Neuronal stem cell (in vitro differentiated cells): ENCODE results near the gene CYP27C1.

Experiments used
- DNase-seq: peaks from one replicate; pipeline ENCODE4 v3.0.0-alpha.2; 2013; ENCODE audit warnings: low spot score
- H2AFZ ChIP-seq: one replicate; pipeline ENCODE4 v1.6.1; 2013; ENCODE audit warnings: mild to moderate bottlenecking, low read length, inconsistent platforms
- H2AK5ac ChIP-seq: 2 replicates; pipeline ENCODE4 v1.6.1; 2013; ENCODE audit warnings: low read depth, mild to moderate bottlenecking, inconsistent platforms, low read length, moderate library complexity, mixed read lengths
- H2BK120ac ChIP-seq: 2 replicates; pipeline ENCODE4 v1.6.1; 2013; ENCODE audit warnings: low read depth, mild to moderate bottlenecking, inconsistent platforms, low read length, moderate library complexity, mixed read lengths
- H2BK12ac ChIP-seq: one replicate; pipeline ENCODE4 v1.6.1; 2013; ENCODE audit warnings: low read length, inconsistent platforms
- H2BK15ac ChIP-seq: 2 replicates; pipeline ENCODE4 v1.6.1; 2013; ENCODE audit warnings: mild to moderate bottlenecking, low read length, inconsistent platforms, mixed read lengths
- H2BK5ac ChIP-seq: one replicate; pipeline ENCODE4 v1.6.1; 2013; ENCODE audit warnings: inconsistent platforms, mild to moderate bottlenecking, low read length, moderate library complexity
- H3K14ac ChIP-seq: one replicate; pipeline ENCODE4 v1.6.1; 2013; ENCODE audit warnings: low read length, inconsistent platforms
- H3K18ac ChIP-seq: 2 replicates; pipeline ENCODE4 v1.6.1; 2013; ENCODE audit warnings: low read length, inconsistent platforms
- H3K23ac ChIP-seq: 2 replicates; pipeline ENCODE4 v1.6.1; 2013; ENCODE audit warnings: low read depth, mild to moderate bottlenecking, mixed read lengths, low read length, inconsistent platforms; ENCODE audit not compliant: poor library complexity
- H3K27ac ChIP-seq: replicated peaks from 3 replicates; pipeline ENCODE4 v1.5.1; 2013; ENCODE audit warnings: low read length, inconsistent platforms
- H3K27me3 ChIP-seq, 3 experiments: 2 replicates each; pipeline ENCODE4 v1.6.1; 2013; ENCODE audit warnings: low read length in 3 of 3, mild to moderate bottlenecking in 2 of 3, inconsistent platforms in 1 of 3, low read depth in 1 of 3, mixed read lengths in 1 of 3, moderate library complexity in 1 of 3; ENCODE audit not compliant: control insufficient read depth in 3 of 3, insufficient read depth in 3 of 3
- H3K36me3 ChIP-seq, 2 donors: replicated peaks in 1 of 2; 2 replicates each; pipeline ENCODE4 v1.6.1; 2013; ENCODE audit warnings: low read length in 2 of 2; ENCODE audit not compliant: control insufficient read depth in 2 of 2, insufficient read depth in 2 of 2
- H3K4ac ChIP-seq: 2 replicates; pipeline ENCODE4 v1.6.1; 2013; ENCODE audit warnings: inconsistent platforms, mild to moderate bottlenecking, low read length, moderate library complexity
- H3K4me1 ChIP-seq, 2 donors: 1 replicate in 1 of 2; 2 replicates in 1 of 2; pipeline ENCODE4 v1.6.1; 2013; ENCODE audit warnings: low read length in 2 of 2, low read depth in 1 of 2; ENCODE audit not compliant: control insufficient read depth in 2 of 2, insufficient read depth in 1 of 2
- H3K4me2 ChIP-seq: one replicate; pipeline ENCODE4 v1.6.1; 2013; ENCODE audit warnings: mild to moderate bottlenecking, low read length, inconsistent platforms; ENCODE audit not compliant: insufficient read depth, poor library complexity, severe bottlenecking
- H3K4me3 ChIP-seq, 2 donors: 2 replicates each; pipeline ENCODE4 v1.5.1; 2013; ENCODE audit warnings: low read length in 2 of 2, mild to moderate bottlenecking in 2 of 2, inconsistent platforms in 1 of 2, moderate library complexity in 1 of 2
- H3K79me1 ChIP-seq: one replicate; pipeline ENCODE4 v1.6.1; 2013; ENCODE audit warnings: low read depth, mild to moderate bottlenecking, inconsistent platforms, low read length, moderate library complexity
- H3K9ac ChIP-seq: one replicate; pipeline ENCODE4 v1.6.1; 2013; ENCODE audit warnings: mild to moderate bottlenecking, low read depth, low read length, inconsistent platforms; ENCODE audit not compliant: poor library complexity
- H3K9me3 ChIP-seq, 2 donors: replicated peaks in 1 of 2; 2 replicates each; pipeline versions ENCODE3 to v1.6.1; 2013; ENCODE audit warnings: low read length in 2 of 2, mild to moderate bottlenecking in 2 of 2, inconsistent platforms in 1 of 2, low read depth in 1 of 2, mixed read lengths in 1 of 2, moderate library complexity in 1 of 2; ENCODE audit not compliant: control insufficient read depth in 2 of 2, insufficient read depth in 1 of 2
- H4K8ac ChIP-seq: one replicate; pipeline ENCODE4 v1.6.1; 2013; ENCODE audit warnings: low read depth, mild to moderate bottlenecking, inconsistent platforms, low read length, moderate library complexity
- H4K91ac ChIP-seq: one replicate; pipeline ENCODE4 v1.6.1; 2013; ENCODE audit warnings: low read length, low read depth, mild to moderate bottlenecking, inconsistent platforms; ENCODE audit not compliant: poor library complexity
- WGBS, 2 donors: extraction: QIAGEN DNeasy Blood & Tissue Kit; methylation state at CpG; one replicate each; pipeline ENCODE4 v1.1.7; 2013; ENCODE audit warnings: missing lambda C conversion rate in 2 of 2, mixed read lengths in 1 of 2; ENCODE audit not compliant: insufficient read length in 2 of 2, insufficient replicate concordance in 1 of 2; ENCODE audit errors: extremely low coverage in 2 of 2; 5-methylcytosine and 5-hydroxymethylcytosine counted together

Gene CYP27C1

GRCh38 chr2:127175751-127176354 lies 44.2 kb downstream of the CYP27C1 start:
- Histone ChIP-seq H3K4ac (no peak overlapping the region), H3K23ac (no peak overlapping the region), H4K8ac (peak overlapping the region; percentile 88), H4K91ac (no peak overlapping the region), H2AK5ac (no peak overlapping the region), H3K4me3 (no peak overlapping the region), H3K18ac (no peak overlapping the region), H3K9ac (no peak overlapping the region), H2BK12ac (no peak overlapping the region), H3K79me1 (no peaks in the 10 kb centered on the region), H2BK15ac (no peak overlapping the region), H2BK120ac (no peak overlapping the region), H3K36me3 (no peaks in the 10 kb centered on the region), H3K4me2 (no peak overlapping the region), H3K4me1 (peaks cover 0 to 5% of the 10 kb centered on the region in 2 donors), H2AFZ (peak overlapping the region; percentile 61), H2BK5ac (no peak overlapping the region), H3K27me3 (no peaks in the 10 kb centered on the region), H3K9me3 (peaks cover 4 to 5% of the 10 kb centered on the region in 2 donors), H3K27ac (no peak overlapping the region), H3K14ac (no peak overlapping the region)
- DNase-seq = no peak
- WGBS, 2 donors = no CpG with 5 or more reads among the region's 19 CpGs

DNA sequence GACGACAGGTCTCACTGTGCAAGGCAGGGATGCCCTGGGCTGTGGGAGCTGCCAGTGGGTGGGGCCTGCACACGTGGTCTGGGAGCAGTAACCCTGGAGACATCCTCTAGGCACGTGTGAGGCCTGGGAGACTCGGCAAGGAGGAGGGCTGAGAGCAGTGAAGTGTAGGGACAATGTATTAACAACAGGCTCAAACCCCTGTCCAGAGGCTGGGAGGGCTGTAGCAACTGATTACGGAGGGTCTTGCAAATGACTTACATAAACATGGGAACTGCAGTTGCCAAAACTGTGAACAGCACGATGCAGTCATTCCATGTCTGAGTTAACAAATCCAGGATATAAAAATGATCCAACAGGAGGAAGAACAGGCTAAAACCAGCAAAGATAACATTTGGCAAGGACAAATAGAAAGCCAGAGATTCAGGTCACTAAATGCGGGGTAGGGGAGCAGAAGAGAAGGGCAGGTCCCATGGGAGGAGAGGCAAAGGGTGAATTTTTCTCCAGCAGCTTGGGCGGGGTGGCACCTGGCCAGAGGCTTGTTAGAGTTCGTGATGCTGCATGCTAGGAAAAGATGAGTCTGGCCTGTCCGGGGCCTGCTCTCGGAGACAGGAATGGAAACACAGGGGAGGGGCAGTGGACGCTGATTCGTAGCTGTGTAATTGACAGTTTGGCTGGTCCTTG lies 44.9 kb downstream of the CYP27C1 start:
- Histone ChIP-seq H3K14ac (no peak overlapping the region), H2BK120ac (no peak overlapping the region), H4K8ac (no peak overlapping the region), H3K23ac (no peak overlapping the region), H3K4me2 (no peak overlapping the region), H3K4me1 (peaks cover 0 to 5% of the 10 kb centered on the region in 2 donors), H2BK5ac (no peak overlapping the region), H3K9ac (no peak overlapping the region), H2BK12ac (no peak overlapping the region), H2BK15ac (no peak overlapping the region), H3K4me3 (no peak overlapping the region), H3K4ac (no peak overlapping the region), H2AK5ac (no peak overlapping the region), H3K27ac (no peak overlapping the region), H3K27me3 (no peaks in the 10 kb centered on the region), H2AFZ (peak overlapping the region; percentile 30), H3K36me3 (no peaks in the 10 kb centered on the region), H3K79me1 (no peaks in the 10 kb centered on the region), H4K91ac (no peak overlapping the region), H3K9me3 (peaks cover 0 to 4% of the 10 kb centered on the region in 2 donors), H3K18ac (no peak overlapping the region)
- WGBS, 2 donors = no CpG with 5 or more reads among the region's 13 CpGs
- DNase-seq = no peak

- no peak overlapping the region for H3K4me2 ChIP-seq
- H4K91ac ChIP-seq = no peak overlapping the region
- H3K4me1 ChIP-seq = peaks cover 0 to 5% of the 10 kb centered on the region in 2 donors
- H3K14ac ChIP-seq = no peak overlapping the region
- WGBS, 2 donors = no CpG with 5 or more reads among the region's 6 CpGs
- H3K27me3 ChIP-seq = no peaks in the 10 kb centered on the region
- DNase-seq = no peak
- H4K8ac ChIP-seq = no peak overlapping the region
- no peak overlapping the region for H3K23ac ChIP-seq
- peaks cover 0 to 4% of the 10 kb centered on the region in 2 donors for H3K9me3 ChIP-seq
- no peak overlapping the region for H3K18ac ChIP-seq
- no peak overlapping the region for H2BK5ac ChIP-seq
- no peak overlapping the region for H3K27ac ChIP-seq
- no peak overlapping the region for H2BK12ac ChIP-seq
- no peak overlapping the region for H3K4me3 ChIP-seq
- H3K79me1 ChIP-seq = no peaks in the 10 kb centered on the region
- H2AK5ac ChIP-seq = no peak overlapping the region
- no peaks in the 10 kb centered on the region for H3K36me3 ChIP-seq
- peak overlapping the region; percentile 30 for H2AFZ ChIP-seq
- no peak overlapping the region for H2BK15ac ChIP-seq
- no peak overlapping the region for H3K9ac ChIP-seq
- no peak overlapping the region for H3K4ac ChIP-seq
- H2BK120ac ChIP-seq = no peak overlapping the region
Measured at GRCh38 chr2:127174640-127175039, 45.5 kb downstream of the CYP27C1 start.

DNA sequence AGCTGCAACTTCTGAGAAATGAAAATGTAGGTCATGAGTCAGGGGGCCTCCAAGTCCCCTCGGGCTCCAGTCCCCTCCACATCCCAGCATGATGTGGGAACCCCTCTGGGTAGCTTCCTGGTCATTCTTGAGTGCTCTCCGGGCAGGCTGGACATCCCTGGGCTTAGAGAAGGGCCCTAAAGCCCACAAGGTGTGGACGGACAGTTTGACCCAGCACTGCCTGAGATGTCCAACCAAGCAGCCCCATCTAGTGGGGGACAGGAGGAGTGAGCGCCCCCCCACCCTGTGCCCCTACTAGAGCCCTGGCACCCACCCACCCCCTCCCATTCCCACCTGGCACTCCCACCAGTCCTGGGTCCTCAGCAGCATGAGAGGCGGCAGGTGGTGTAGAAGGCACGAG lies 46.0 kb downstream of the CYP27C1 start:
- no peaks in the 10 kb centered on the region for H3K79me1 ChIP-seq
- no peak overlapping the region for H3K9ac ChIP-seq
- H2BK15ac ChIP-seq = no peak overlapping the region
- no peak overlapping the region for H3K27ac ChIP-seq
- H3K9me3 ChIP-seq = peaks cover 0 to 2% of the 10 kb centered on the region in 2 donors
- H4K8ac ChIP-seq = no peak overlapping the region
- WGBS, 2 donors = no CpG with 5 or more reads among the region's 6 CpGs
- no peak overlapping the region for H3K14ac ChIP-seq
- no peak overlapping the region for H2BK120ac ChIP-seq
- no peaks in the 10 kb centered on the region for H3K27me3 ChIP-seq
- no peak overlapping the region for H2BK12ac ChIP-seq
- H3K18ac ChIP-seq = no peak overlapping the region
- H2AK5ac ChIP-seq = no peak overlapping the region
- no peak for DNase-seq
- no peak overlapping the region for H3K4ac ChIP-seq
- peaks cover 0 to 5% of the 10 kb centered on the region in 2 donors for H3K4me1 ChIP-seq
- no peak overlapping the region for H3K23ac ChIP-seq
- no peak overlapping the region for H3K4me3 ChIP-seq
- H3K4me2 ChIP-seq = no peak overlapping the region
- H4K91ac ChIP-seq = no peak overlapping the region
- no peaks in the 10 kb centered on the region for H3K36me3 ChIP-seq
- no peak overlapping the region for H2BK5ac ChIP-seq
- no peak overlapping the region for H2AFZ ChIP-seq
